DMS 273 treated with DMSO at 0.1 percent for 48 hours (cell line): Measurements from ENCODE around the gene OR2F1.
"Not testable (repeated sequence)": the region's sequence is repeated elsewhere in the genome, so short reads cannot be mapped to it uniquely, and the experiment has no call there.

Experiments used
- DNase-seq: peaks from one replicate; lab custom pipeline; 2025; lab: John Stamatoyannopoulos, UW

OR2F1 gene

DNA sequence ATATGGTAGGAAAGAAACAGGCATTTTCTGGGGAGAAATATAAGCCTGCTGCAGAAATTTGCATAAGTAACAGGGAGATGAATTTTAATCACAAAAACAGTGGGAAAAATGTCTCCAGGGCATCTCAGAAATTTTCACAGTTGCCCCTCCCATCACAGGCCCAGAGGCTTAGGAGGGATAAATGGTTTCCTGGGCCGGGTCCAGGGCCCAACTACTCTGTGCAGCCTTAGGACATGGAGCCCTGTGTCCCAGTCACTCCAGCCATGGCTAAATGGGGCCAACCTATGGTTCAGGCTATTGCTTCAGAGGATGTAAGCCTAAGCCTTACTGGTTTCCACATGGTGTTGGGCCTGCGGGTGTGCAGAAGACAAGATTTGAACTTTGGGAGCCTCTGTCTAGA, 54.7 kb downstream of the OR2F1 start:
- no peak for DNase-seq

DNA sequence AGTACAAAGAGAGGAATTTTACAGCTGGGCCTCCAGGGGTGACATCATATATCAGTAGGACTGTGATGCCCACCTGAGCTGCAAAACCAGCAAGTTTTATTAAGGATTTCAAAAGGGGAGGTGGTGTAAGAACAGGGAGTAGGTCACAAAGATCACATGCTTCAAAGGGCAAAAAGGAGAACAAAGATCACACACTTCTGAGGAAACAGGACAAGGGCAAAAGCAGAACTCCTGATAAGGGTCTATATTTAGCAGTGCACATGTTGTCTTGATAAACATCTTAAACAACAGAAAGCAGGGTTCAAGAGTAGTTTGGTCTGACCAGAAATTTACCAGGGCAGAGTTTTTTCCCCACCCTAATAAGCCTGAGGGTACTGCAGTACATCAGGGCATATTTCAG, 55.4 kb downstream of the OR2F1 start:
- not testable (repeated sequence) for DNase-seq

DNA sequence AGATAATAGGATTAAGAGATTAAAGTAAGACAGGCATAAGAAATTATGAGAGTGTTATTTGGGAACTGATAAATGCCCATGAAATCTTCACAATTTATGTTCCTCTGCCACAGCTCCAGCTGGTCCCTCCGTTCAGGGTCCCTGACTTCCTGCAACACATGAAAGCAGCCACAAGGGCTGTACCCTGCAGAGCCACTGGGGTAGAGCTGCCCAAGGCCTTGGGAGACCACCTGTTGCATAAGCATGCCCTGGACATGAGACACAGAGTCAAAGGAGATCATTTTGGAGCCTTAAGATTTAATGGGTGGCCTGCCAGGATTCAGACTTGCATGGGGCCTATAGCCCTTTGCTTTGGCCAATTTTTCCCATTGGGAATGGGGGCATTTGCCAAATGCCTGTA, 56.2 kb downstream of the OR2F1 start:
- DNase-seq = not testable (repeated sequence)

DNA sequence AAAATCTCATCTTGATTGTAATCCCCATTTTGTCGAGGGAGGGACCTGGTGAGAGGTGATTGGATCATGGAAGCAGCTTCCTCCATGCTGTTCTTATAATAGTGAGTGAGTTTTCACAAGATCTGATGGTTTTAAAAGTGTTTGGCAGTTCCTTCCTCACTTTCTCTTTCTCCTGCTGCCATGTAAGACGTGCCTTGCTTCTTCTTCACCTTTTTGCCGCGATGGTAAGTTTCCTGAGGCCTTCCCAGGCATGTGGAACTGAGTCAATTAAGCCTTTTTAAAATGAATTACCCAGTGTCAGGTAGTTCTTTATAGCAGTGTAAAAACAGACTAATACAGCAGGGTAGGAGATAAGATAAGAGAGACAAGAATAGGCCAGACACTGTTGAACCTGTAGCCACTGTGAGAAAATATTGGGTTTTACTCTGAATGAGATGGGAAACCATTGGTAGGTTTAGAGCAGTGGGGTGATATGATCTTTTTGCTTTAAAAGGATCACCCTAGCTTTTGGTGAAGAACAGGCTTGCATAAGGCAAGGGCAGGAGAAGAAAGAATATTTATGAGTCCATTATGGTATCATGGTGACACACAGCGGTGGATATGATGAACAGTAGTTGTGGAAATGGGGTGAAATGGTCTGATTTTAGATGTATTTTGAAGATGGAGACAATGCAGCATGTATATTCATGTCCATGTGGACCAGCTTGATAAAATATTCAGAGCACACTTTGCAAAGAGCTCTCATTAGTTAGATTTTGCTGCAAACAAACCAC, 57.0 kb downstream of the OR2F1 start:
- no peak for DNase-seq
